H1 (cell line): ENCODE measurements around the gene NLRC3. TPM values are rescaled to one million over a fixed set of nuclear protein-coding genes. Genes with fewer than 3 reads are reported as not detected.

Experiments
- EGR1 ChIP-seq: IDR thresholded peaks from 2 replicates; pipeline ENCODE4 v1.6.1; 2011; ENCODE audit warnings: low read depth, low read length, borderline replicate concordance
- MAFK ChIP-seq: IDR thresholded peaks from 2 replicates; pipeline ENCODE4 v1.6.1; 2012; ENCODE audit warnings: low read depth, mild to moderate bottlenecking, improper control_type of control experiment, low read length
- NRF1 ChIP-seq: IDR thresholded peaks from 2 replicates; pipeline ENCODE4 v1.6.1; 2011; ENCODE audit warnings: mild to moderate bottlenecking, low read depth, low read length, improper control_type of control experiment
- POLR2A ChIP-seq, 2 experiments: IDR thresholded peaks; 1 replicate in 1 of 2; 2 replicates in 1 of 2; pipeline ENCODE4 v1.6.1; 2011; ENCODE audit warnings: low read depth in 2 of 2, low read length in 2 of 2, mild to moderate bottlenecking in 2 of 2; ENCODE audit errors: control extremely low read depth in 1 of 2
- YY1 ChIP-seq: IDR thresholded peaks from 2 replicates; pipeline ENCODE4 v1.6.1; 2011; ENCODE audit warnings: low read depth, mild to moderate bottlenecking, low read length
- polyA plus RNA-seq, 7 experiments: library from polyadenylated mRNA; depleted of rRNA in 3 of 7; stranded (reverse) in 5 of 7; unstranded in 2 of 7; fragments of >200 nt in 5 of 7; fragments of 200-250 nt in 2 of 7; gene quantifications; 1 replicate in 5 of 7; 2 replicates in 1 of 7; 4 replicates in 1 of 7; pipeline versions ENCODE4 v1.2.1 to v1.2.3, GENCODE V29; 2011 to 2013; ENCODE audit warnings: missing spikeins in 2 of 7, mixed read lengths in 2 of 7
- total RNA-seq: library from RNA; stranded (reverse); fragmentation: NEBNext Ultra II Directional; extraction: Animal tissue kit (Norgen Biotek cat#: 25700); gene quantifications from 2 replicates; pipeline ENCODE4 v1.2.1, GENCODE V29; 2021
- TF ChIP-seq, protein P1 (sequence below): IDR thresholded peaks from 2 replicates; pipeline ENCODE4 v1.6.1; 2011; ENCODE audit warnings: low read depth, mild to moderate bottlenecking, low read length; ENCODE audit not compliant: insufficient read depth

Gene NLRC3
- total and polyA plus RNA-seq, 2 of the 8 experiments (the other 6 are each of a cell fraction or from before 2014, with no cell fraction given) = 0.18 to 0.20 TPM

DNA sequence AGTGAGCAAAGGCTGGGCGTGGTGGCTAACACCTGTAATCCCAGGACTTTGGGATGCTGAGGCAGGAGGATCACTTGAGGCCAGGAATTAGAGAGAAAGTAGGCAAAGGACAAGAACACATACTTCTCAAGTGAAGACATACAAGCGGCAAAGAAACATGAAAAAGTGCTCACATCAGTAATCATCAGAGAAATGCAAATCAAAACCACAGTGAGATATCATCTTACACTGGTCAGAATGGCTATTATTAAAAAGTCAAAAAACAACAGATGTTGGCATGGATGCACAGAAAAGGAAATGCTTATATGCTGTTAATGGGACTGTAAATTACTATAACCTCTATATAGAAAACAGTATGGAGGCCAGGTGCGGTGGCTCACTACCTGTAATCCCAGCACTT, 46.4 kb upstream of the NLRC3 start (continued):
- TF ChIP-seq YY1 = no peak
- TF ChIP-seq, protein P1, sequence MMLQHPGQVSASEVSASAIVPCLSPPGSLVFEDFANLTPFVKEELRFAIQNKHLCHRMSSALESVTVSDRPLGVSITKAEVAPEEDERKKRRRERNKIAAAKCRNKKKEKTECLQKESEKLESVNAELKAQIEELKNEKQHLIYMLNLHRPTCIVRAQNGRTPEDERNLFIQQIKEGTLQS = no peak
- no peak for TF ChIP-seq NRF1
- no peak for TF ChIP-seq POLR2A (IDR thresholded peaks at IDR 0.05; ENCODE audit: control extremely low read depth in 1 of 2, low read depth in 2 of 2, low read length in 2 of 2)
- no peak for TF ChIP-seq EGR1
- TF ChIP-seq MAFK = no peak
